Measurements from ENCODE around the gene SRCAP. TPM values are rescaled to one million over a fixed set of nuclear protein-coding genes. Genes with fewer than 3 reads are reported as not detected.

Gene SRCAP
- total and polyA plus RNA-seq, 7 donors: 2.4 to 39.1 (median 14.3) TPM

GRCh38 chr16:30663820-30664219 is 35.2 kb upstream of the SRCAP start:
- intact Hi-C loops (cut with DNase I): no loop called here
- Histone ChIP-seq H3K27me3 (no peaks in the 10 kb centered on the region), H3K36me3 (peaks cover 41 to 82% (median 76%) of the 10 kb centered on the region in 4 donors), H3K27ac (no peak overlapping the region), H3K9me3 (no peaks in the 10 kb centered on the region), H3K4me3 (no peak overlapping the region), H3K4me1 (peaks cover 0 to 51% (median 43%) of the 10 kb centered on the region in 4 donors)
- WGBS, 2 donors: 82 to 84% methylated on average over 9 of the region's 9 CpGs
- TF ChIP-seq EP300 (IDR thresholded peaks at IDR 0.05): no peak
- TF ChIP-seq POLR2A (IDR thresholded peaks at IDR 0.05): no peak
- no peak for TF ChIP-seq POLR2AphosphoS5 (IDR thresholded peaks at IDR 0.05)
- TF ChIP-seq CTCF (IDR thresholded peaks at IDR 0.05): no peak
- DNase-seq: no peak

GRCh38 chr16:30664616-30665109 is 34.3 kb upstream of the SRCAP start:
- Histone ChIP-seq H3K9me3 (no peaks in the 10 kb centered on the region), H3K4me1 (peaks cover 0 to 51% (median 43%) of the 10 kb centered on the region in 4 donors), H3K27ac (no peak overlapping the region), H3K36me3 (peaks cover 48 to 90% (median 85%) of the 10 kb centered on the region in 4 donors), H3K27me3 (no peaks in the 10 kb centered on the region), H3K4me3 (no peak overlapping the region)
- TF ChIP-seq CTCF (IDR thresholded peaks at IDR 0.05) (no peak), EP300 (IDR thresholded peaks at IDR 0.05) (no peak), POLR2A (IDR thresholded peaks at IDR 0.05) (no peak), POLR2AphosphoS5 (IDR thresholded peaks at IDR 0.05) (no peak)
- 90 to 95% methylated on average over 15 of the region's 15 CpGs for WGBS, 2 donors
- no peak for DNase-seq
- intact Hi-C loops (cut with DNase I): no loop called here

GRCh38 chr16:30665155-30665829 is 33.7 kb upstream of the SRCAP start:
- no peak overlapping the region for H3K27ac ChIP-seq
- TF ChIP-seq POLR2AphosphoS5 (IDR thresholded peaks at IDR 0.05) (no peak), EP300 (IDR thresholded peaks at IDR 0.05) (no peak), CTCF (IDR thresholded peaks at IDR 0.05) (no peak), POLR2A (IDR thresholded peaks at IDR 0.05) (no peak)
- H3K36me3 ChIP-seq: peaks cover 55 to 96% (median 91%) of the 10 kb centered on the region in 4 donors
- H3K4me3 ChIP-seq: no peak overlapping the region
- intact Hi-C loops (cut with DNase I): no loop called here
- WGBS, 2 donors: 91 to 92% methylated on average over 22 of the region's 22 CpGs
- H3K9me3 ChIP-seq: no peaks in the 10 kb centered on the region
- peaks cover 0 to 46% (median 38%) of the 10 kb centered on the region in 4 donors for H3K4me1 ChIP-seq
- H3K27me3 ChIP-seq: no peaks in the 10 kb centered on the region
- no peak for DNase-seq

GRCh38 chr16:30665830-30666190 is 33.2 kb upstream of the SRCAP start:
- Histone ChIP-seq H3K36me3 (peaks cover 57 to 100% (median 93%) of the 10 kb centered on the region in 4 donors), H3K27ac (no peak overlapping the region), H3K4me3 (no peak overlapping the region), H3K4me1 (peaks cover 0 to 41% (median 33%) of the 10 kb centered on the region in 4 donors), H3K27me3 (no peaks in the 10 kb centered on the region), H3K9me3 (no peaks in the 10 kb centered on the region)
- DNase-seq: no peak
- intact Hi-C loops (cut with DNase I): no loop called here
- WGBS, 2 donors: 80 to 87% methylated on average over 4 of the region's 4 CpGs
- TF ChIP-seq POLR2AphosphoS5 (IDR thresholded peaks at IDR 0.05): no peak
- TF ChIP-seq CTCF (IDR thresholded peaks at IDR 0.05): no peak
- TF ChIP-seq EP300 (IDR thresholded peaks at IDR 0.05): no peak
- no peak for TF ChIP-seq POLR2A (IDR thresholded peaks at IDR 0.05)

Measured in sigmoid colon (tissue), 7 donors.